DOHH2 (cell line): ENCODE results near the gene LGR5.

Experiments
- EZH2phosphoT487 ChIP-seq: fragments of 200-600 bp; sonication (generic); IDR thresholded peaks from 2 replicates; pipeline ENCODE4 v1.6.1; 2017; ENCODE audit warnings: borderline replicate concordance, mild to moderate bottlenecking, antibody characterized with exemption, low read length, moderate library complexity, mixed read lengths
- TF ChIP-seq, protein P1 (sequence below): fragments of 200-600 bp; sonication (generic); IDR thresholded peaks from one replicate; pipeline ENCODE4 v1.5.1; 2014; ENCODE audit warnings: antibody characterized with exemption, mild to moderate bottlenecking, low read depth, low read length; ENCODE audit not compliant: poor library complexity, severe bottlenecking

DNA sequence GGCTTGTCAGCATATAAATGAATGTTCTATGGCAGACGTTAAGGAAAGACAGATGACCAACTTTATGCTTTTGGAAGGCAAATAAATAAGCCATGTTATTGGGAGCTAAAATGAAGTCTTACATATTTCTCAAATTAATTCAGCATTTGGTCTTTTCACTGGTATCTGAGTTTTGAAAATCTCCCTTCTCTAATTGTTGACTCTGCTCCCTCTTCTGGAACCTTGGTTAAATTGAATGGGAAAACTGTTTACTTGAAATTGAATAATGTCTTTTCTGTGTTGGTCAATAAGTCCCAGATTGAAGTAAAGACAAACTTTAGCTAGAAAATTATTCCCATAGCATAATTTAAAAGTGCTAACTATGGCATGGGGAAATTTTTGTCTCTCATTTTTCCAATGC, 38.7 kb downstream of the LGR5 start:
- no peak for TF ChIP-seq EZH2phosphoT487
- TF ChIP-seq, protein P1, sequence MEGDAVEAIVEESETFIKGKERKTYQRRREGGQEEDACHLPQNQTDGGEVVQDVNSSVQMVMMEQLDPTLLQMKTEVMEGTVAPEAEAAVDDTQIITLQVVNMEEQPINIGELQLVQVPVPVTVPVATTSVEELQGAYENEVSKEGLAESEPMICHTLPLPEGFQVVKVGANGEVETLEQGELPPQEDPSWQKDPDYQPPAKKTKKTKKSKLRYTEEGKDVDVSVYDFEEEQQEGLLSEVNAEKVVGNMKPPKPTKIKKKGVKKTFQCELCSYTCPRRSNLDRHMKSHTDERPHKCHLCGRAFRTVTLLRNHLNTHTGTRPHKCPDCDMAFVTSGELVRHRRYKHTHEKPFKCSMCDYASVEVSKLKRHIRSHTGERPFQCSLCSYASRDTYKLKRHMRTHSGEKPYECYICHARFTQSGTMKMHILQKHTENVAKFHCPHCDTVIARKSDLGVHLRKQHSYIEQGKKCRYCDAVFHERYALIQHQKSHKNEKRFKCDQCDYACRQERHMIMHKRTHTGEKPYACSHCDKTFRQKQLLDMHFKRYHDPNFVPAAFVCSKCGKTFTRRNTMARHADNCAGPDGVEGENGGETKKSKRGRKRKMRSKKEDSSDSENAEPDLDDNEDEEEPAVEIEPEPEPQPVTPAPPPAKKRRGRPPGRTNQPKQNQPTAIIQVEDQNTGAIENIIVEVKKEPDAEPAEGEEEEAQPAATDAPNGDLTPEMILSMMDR, result no peak
